ENCODE data around the gene RPL29. TPM values are rescaled to one million over a fixed set of nuclear protein-coding genes. Genes with fewer than 3 reads are reported as not detected.

Gene RPL29
- total and polyA plus RNA-seq, 2 donors (not counting 3 experiments of a cell fraction or from before 2014, with no cell fraction given): 1,236 to 2,177 TPM

GRCh38 chr3:52028572-52028971 lies 32.9 kb upstream of the RPL29 start:
- dilution Hi-C loops (cut with MboI; ENCODE audit: extremely low pct_ligation_motif_present, low sequenced_read_pairs): no loop called here
- H3K79me2 ChIP-seq (ENCODE audit: control insufficient read depth, insufficient read depth, low read length): no peaks in the 10 kb centered on the region
- H3K9ac ChIP-seq (replicated peaks; ENCODE audit: extremely low read depth, insufficient read depth, low read length): no peak overlapping the region
- no peak overlapping the region for H2AFZ ChIP-seq (ENCODE audit: low read depth, low read length)
- DNase-seq (ENCODE audit: low read depth, low spot score): no peak
- no peak overlapping the region for H3K4me2 ChIP-seq (ENCODE audit: insufficient read depth, low read length)
- intact Hi-C loops (cut with micrococcal nuclease): no loop called here
- no peaks in the 10 kb centered on the region for H3K9me1 ChIP-seq (replicated peaks; ENCODE audit: control insufficient read depth, extremely low read depth, insufficient read depth, low read length)
- H3K4me1 ChIP-seq (ENCODE audit: control insufficient read depth, extremely low read depth, insufficient read depth, low read length): no peaks in the 10 kb centered on the region
- H3K27me3 ChIP-seq (ENCODE audit: control insufficient read depth in 2 of 2, insufficient read depth in 2 of 2, low read length in 2 of 2): no peaks in the 10 kb centered on the region
- no peaks in the 10 kb centered on the region for H3K36me3 ChIP-seq (ENCODE audit: control insufficient read depth in 2 of 2, extremely low read depth in 1 of 2, insufficient read depth in 2 of 2, low read length in 2 of 2)
- no TSS peak for BruUV-seq (replicated peaks)
- no peaks in the 10 kb centered on the region for H3K9me3 ChIP-seq (replicated peaks; ENCODE audit: control insufficient read depth, insufficient read depth, low read length)
- CTCF ChIA-PET: interaction anchor here (1.0 to 2.2 kb wide), 4 partner anchors 13 to 94 kb away, joined by 3 to 7 read pairs (median 5); partner anchors contain the start of gene DUSP7
- no peak overlapping the region for H3K4me3 ChIP-seq (replicated peaks in 1 of 3; ENCODE audit: insufficient read depth in 1 of 3, low read depth in 1 of 3, low read length in 3 of 3)
- H4K20me1 ChIP-seq (replicated peaks; ENCODE audit: control insufficient read depth, extremely low read depth, insufficient read depth, low read length): no peaks in the 10 kb centered on the region
- H3K27ac ChIP-seq (ENCODE audit: insufficient read depth, low read depth, low read length): no peak overlapping the region
- TF ChIP-seq CTCF (IDR thresholded peaks at IDR 0.05; ENCODE audit: extremely low read depth in 1 of 2, insufficient read depth in 1 of 2, low read depth in 1 of 2, low read length in 2 of 2) (no peak), EZH2 (IDR thresholded peaks at IDR 0.05; ENCODE audit: borderline replicate concordance, low read depth, low read length, severe bottlenecking) (no peak), MAX (IDR thresholded peaks at IDR 0.05; ENCODE audit: insufficient read depth, insufficient read length) (no peak), MYC (IDR thresholded peaks at IDR 0.05; ENCODE audit: low read depth, low read length) (no peak)
- no peak for FAIRE-seq
- POLR2A ChIA-PET: no interaction called here

GRCh38 chr3:52026041-52026440 lies 30.3 kb upstream of the RPL29 start:
- no peak for DNase-seq (ENCODE audit: low read depth, low spot score)
- H3K27ac ChIP-seq (ENCODE audit: insufficient read depth, low read depth, low read length): no peak overlapping the region
- H3K4me3 ChIP-seq (replicated peaks in 1 of 3; ENCODE audit: insufficient read depth in 1 of 3, low read depth in 1 of 3, low read length in 3 of 3): no peak overlapping the region
- intact Hi-C loops (cut with micrococcal nuclease): no loop called here
- CTCF ChIA-PET: no interaction called here
- no peaks in the 10 kb centered on the region for H4K20me1 ChIP-seq (replicated peaks; ENCODE audit: control insufficient read depth, extremely low read depth, insufficient read depth, low read length)
- dilution Hi-C loops (cut with MboI; ENCODE audit: extremely low pct_ligation_motif_present, low sequenced_read_pairs): no loop called here
- H3K36me3 ChIP-seq (ENCODE audit: control insufficient read depth in 2 of 2, extremely low read depth in 1 of 2, insufficient read depth in 2 of 2, low read length in 2 of 2): no peaks in the 10 kb centered on the region
- H3K9ac ChIP-seq (replicated peaks; ENCODE audit: extremely low read depth, insufficient read depth, low read length): no peak overlapping the region
- no peaks in the 10 kb centered on the region for H3K9me1 ChIP-seq (replicated peaks; ENCODE audit: control insufficient read depth, extremely low read depth, insufficient read depth, low read length)
- POLR2A ChIA-PET: no interaction called here
- H2AFZ ChIP-seq (ENCODE audit: low read depth, low read length): no peak overlapping the region
- H3K79me2 ChIP-seq (ENCODE audit: control insufficient read depth, insufficient read depth, low read length): no peaks in the 10 kb centered on the region
- no peaks in the 10 kb centered on the region for H3K27me3 ChIP-seq (ENCODE audit: control insufficient read depth in 2 of 2, insufficient read depth in 2 of 2, low read length in 2 of 2)
- no peak overlapping the region for H3K4me2 ChIP-seq (ENCODE audit: insufficient read depth, low read length)
- H3K9me3 ChIP-seq (replicated peaks; ENCODE audit: control insufficient read depth, insufficient read depth, low read length): no peaks in the 10 kb centered on the region
- no TSS peak for BruUV-seq (replicated peaks)
- no peak for TF ChIP-seq FOS (IDR thresholded peaks at IDR 0.05; ENCODE audit: borderline replicate concordance, insufficient read depth, low read length)
- TF ChIP-seq CTCF (IDR thresholded peaks at IDR 0.05; ENCODE audit: extremely low read depth in 1 of 2, insufficient read depth in 1 of 2, low read depth in 1 of 2, low read length in 2 of 2): no peak
- no peak for TF ChIP-seq GATA2 (IDR thresholded peaks at IDR 0.05; ENCODE audit: insufficient read depth, insufficient read length, low read depth, low read length)
- TF ChIP-seq MAX (IDR thresholded peaks at IDR 0.05; ENCODE audit: insufficient read depth, insufficient read length): no peak
- TF ChIP-seq JUN (IDR thresholded peaks at IDR 0.05; ENCODE audit: borderline replicate concordance, insufficient read depth, insufficient read length, low read depth): no peak
- TF ChIP-seq EZH2 (IDR thresholded peaks at IDR 0.05; ENCODE audit: borderline replicate concordance, low read depth, low read length, severe bottlenecking): no peak
- TF ChIP-seq POLR2A (IDR thresholded peaks at IDR 0.05; ENCODE audit: low read depth, low read length): no peak
- TF ChIP-seq POLR2AphosphoS5 (IDR thresholded peaks at IDR 0.05; ENCODE audit: insufficient read depth, low read depth, low read length): no peak
- no peak for FAIRE-seq
- H3K4me1 ChIP-seq (ENCODE audit: control insufficient read depth, extremely low read depth, insufficient read depth, low read length): peaks cover 3% of the 10 kb centered on the region

Data from endothelial cell of umbilical vein (primary cell).